ENCODE results near the gene GPR160. TPM values are rescaled to one million over a fixed set of nuclear protein-coding genes. Genes with fewer than 3 reads are reported as not detected.

Gene GPR160
- total and polyA plus RNA-seq, 7 donors = 0.42 to 1.2 (median 0.81) TPM

DNA sequence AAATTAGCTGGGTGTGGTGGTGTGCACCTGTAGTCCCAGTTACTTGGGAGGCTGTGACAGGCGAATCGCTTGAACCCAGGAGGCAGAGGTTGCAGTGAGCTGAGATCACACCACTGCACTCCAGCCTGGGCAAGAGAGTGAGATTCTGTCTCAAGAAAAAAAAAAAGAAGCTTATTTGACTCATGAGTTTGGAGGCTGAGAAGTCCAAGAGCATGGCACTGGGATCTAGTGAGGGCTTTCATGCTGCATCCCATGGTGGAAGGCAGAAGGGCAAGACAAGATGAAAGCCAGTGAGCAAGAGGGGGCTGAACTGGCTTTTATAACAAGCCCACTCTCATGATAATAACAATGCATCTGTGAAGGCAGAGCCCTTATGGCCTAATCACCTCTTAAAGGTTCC, 37.7 kb upstream of the GPR160 start:
- H3K4me3 ChIP-seq = no peak overlapping the region
- no peak for ATAC-seq
- H3K27me3 ChIP-seq (ENCODE audit: insufficient read depth in 3 of 3, low read length in 2 of 3) = no peaks in the 10 kb centered on the region
- no peaks in the 10 kb centered on the region for H3K4me1 ChIP-seq
- whole genome bisulfite sequencing, 3 donors = 94 to 100% (median 96%) methylated on average over 2 of the region's 2 CpGs
- peaks cover 0 to 36% of the 10 kb centered on the region in 2 donors for H3K36me3 ChIP-seq (ENCODE audit: insufficient read depth in 1 of 2, low read depth in 1 of 2)
- no peak for DNase-seq
- TF ChIP-seq, protein P1, sequence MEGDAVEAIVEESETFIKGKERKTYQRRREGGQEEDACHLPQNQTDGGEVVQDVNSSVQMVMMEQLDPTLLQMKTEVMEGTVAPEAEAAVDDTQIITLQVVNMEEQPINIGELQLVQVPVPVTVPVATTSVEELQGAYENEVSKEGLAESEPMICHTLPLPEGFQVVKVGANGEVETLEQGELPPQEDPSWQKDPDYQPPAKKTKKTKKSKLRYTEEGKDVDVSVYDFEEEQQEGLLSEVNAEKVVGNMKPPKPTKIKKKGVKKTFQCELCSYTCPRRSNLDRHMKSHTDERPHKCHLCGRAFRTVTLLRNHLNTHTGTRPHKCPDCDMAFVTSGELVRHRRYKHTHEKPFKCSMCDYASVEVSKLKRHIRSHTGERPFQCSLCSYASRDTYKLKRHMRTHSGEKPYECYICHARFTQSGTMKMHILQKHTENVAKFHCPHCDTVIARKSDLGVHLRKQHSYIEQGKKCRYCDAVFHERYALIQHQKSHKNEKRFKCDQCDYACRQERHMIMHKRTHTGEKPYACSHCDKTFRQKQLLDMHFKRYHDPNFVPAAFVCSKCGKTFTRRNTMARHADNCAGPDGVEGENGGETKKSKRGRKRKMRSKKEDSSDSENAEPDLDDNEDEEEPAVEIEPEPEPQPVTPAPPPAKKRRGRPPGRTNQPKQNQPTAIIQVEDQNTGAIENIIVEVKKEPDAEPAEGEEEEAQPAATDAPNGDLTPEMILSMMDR (IDR thresholded peaks at IDR 0.05) = no peak
- H3K27ac ChIP-seq = no peak overlapping the region
- H3K9me3 ChIP-seq = no peaks in the 10 kb centered on the region
- intact Hi-C loops (cut with DNase I) = no loop called here

DNA sequence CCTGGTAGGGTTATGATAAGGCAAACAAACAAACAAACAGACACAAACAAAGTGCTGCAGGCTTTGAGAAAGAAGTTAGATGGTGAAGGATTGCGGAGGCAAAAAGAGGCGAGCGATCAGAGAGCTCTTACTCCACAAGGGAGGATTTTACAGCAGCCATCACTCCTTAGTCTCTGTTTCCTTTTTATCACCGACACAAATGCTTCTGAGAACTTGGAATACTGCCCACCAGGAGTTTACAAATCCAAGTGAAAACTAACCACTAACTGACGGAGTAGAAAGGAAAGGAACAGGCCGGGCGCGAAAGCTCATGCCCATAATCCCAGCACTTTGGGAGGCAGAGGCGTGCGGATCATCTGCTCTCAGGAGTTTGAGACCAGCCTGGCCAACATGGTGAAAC, 35.6 kb upstream of the GPR160 start:
- 68 to 73% (median 73%) methylated on average over 10 of the region's 10 CpGs for WGBS, 3 donors
- no peak for DNase-seq
- TF ChIP-seq, protein P1 (IDR thresholded peaks at IDR 0.05) = no peak
- H3K27ac ChIP-seq = no peak overlapping the region
- H3K4me3 ChIP-seq = peak overlapping the region; percentile 32
- H3K4me1 ChIP-seq = no peaks in the 10 kb centered on the region
- no peaks in the 10 kb centered on the region for H3K27me3 ChIP-seq (ENCODE audit: insufficient read depth in 3 of 3, low read length in 2 of 3)
- peaks cover 0 to 16% of the 10 kb centered on the region in 2 donors for H3K36me3 ChIP-seq (ENCODE audit: insufficient read depth in 1 of 2, low read depth in 1 of 2)
- ATAC-seq = no peak
- intact Hi-C loops (cut with DNase I) = no loop called here
- no peaks in the 10 kb centered on the region for H3K9me3 ChIP-seq

DNA sequence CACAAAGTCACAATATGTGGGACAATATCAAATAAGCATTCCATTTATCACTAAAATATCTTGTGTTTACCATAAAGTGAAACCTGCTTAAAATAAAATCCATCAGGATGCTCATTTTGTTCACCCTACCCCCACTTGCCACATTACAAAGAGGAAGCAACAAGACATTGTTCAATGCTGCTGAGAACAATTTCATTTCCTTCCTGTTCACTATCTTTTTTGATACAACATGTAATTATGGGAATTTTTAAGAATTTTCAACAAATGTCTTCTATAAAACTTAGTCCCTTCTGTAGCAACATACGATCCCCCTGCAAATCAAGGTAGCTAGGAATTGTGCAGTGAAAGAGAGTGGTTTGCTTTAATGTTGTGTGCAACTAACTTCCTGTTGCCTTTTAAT, 34.9 kb upstream of the GPR160 start:
- no peak for ATAC-seq
- no peak for DNase-seq
- TF ChIP-seq, protein P1 (IDR thresholded peaks at IDR 0.05) = no peak
- Histone ChIP-seq H3K36me3 (ENCODE audit: insufficient read depth in 1 of 2, low read depth in 1 of 2) (peaks cover 0 to 11% of the 10 kb centered on the region in 2 donors), H3K9me3 (no peaks in the 10 kb centered on the region), H3K27ac (no peak overlapping the region), H3K27me3 (ENCODE audit: insufficient read depth in 3 of 3, low read length in 2 of 3) (no peaks in the 10 kb centered on the region), H3K4me3 (peak overlapping the region; percentile 32), H3K4me1 (no peaks in the 10 kb centered on the region)
- intact Hi-C loops (cut with DNase I) = no loop called here
- 56 to 74% (median 63%) methylated on average over 1 of the region's 1 CpG for WGBS, 3 donors

DNA sequence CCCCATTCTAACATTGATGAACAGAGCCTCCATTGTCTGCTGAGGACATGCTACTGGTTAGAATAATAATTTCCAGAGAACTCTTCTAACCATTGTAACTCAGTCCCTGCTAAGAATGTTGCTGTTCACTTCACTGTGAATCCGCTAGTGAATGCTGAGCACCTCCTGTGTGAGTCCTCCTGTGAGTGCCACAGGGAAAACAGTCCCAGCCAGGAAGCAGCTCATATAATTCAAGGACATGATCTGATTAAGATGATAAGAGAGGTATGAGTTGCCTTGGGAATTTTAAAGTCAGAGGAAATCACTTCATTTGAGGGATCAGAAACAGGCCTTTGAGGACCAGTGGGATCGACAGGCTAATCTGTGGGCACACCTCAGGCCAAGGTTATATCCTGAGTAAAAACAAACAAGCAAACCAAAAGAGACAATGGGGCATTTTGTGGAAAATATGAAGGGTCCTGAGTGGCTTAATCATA, 33.9 kb upstream of the GPR160 start:
- Histone ChIP-seq H3K27ac (no peak overlapping the region), H3K36me3 (ENCODE audit: insufficient read depth in 1 of 2, low read depth in 1 of 2) (peaks cover 0 to 5% of the 10 kb centered on the region in 2 donors)
- no peak for DNase-seq

More for the DNA sequence above, 33.9 kb upstream of the GPR160 start:
- TF ChIP-seq, protein P1 (IDR thresholded peaks at IDR 0.05) = no peak
- Histone ChIP-seq H3K4me3 (no peak overlapping the region), H3K4me1 (no peaks in the 10 kb centered on the region), H3K27me3 (ENCODE audit: insufficient read depth in 3 of 3, low read length in 2 of 3) (peaks cover 0 to under 1% (median 0%) of the 10 kb centered on the region in 3 donors), H3K9me3 (no peaks in the 10 kb centered on the region)
- ATAC-seq = no peak
- intact Hi-C loops (cut with DNase I) = no loop called here
- 73 to 83% (median 79%) methylated on average over 2 of the region's 2 CpGs for WGBS, 3 donors
